Heart left ventricle (tissue), 16 donors: ENCODE data around the gene FREY1. TPM values are rescaled to one million over a fixed set of nuclear protein-coding genes. Genes with fewer than 3 reads are reported as not detected.

Experiments used
- ATAC-seq, 4 donors: fragments of 200-7000 bp; cut with Tn5 transposase; one replicate each; pipeline ENCODE4 v1.9.1; 2020 to 2022; ENCODE audit warnings: moderate library complexity in 4 of 4, mild to moderate bottlenecking in 3 of 4, moderate number of reproducible peaks in 1 of 4
- DNase-seq, 5 donors: peaks; one replicate each; pipeline ENCODE4 v3.0.0-alpha.2; 2020
- H3K27ac ChIP-seq, 12 donors: fragments of 200-600 bp; sonication (generic) in 4 of 12; one replicate each; pipeline versions ENCODE4 v1.5.0 to v1.8.0; 2016 to 2022; ENCODE audit warnings: mild to moderate bottlenecking in 2 of 12
- H3K27me3 ChIP-seq, 9 donors: fragments of 200-600 bp; sonication (generic) in 2 of 9; one replicate each; pipeline versions ENCODE4 v1.5.1 to v1.8.0; 2016 to 2022; ENCODE audit warnings: mild to moderate bottlenecking in 3 of 9
- H3K36me3 ChIP-seq, 9 donors: fragments of 200-600 bp; sonication (generic) in 2 of 9; one replicate each; pipeline versions ENCODE4 v1.5.0 to v1.8.0; 2018 to 2022; ENCODE audit warnings: mild to moderate bottlenecking in 2 of 9
- H3K4me1 ChIP-seq, 12 donors: fragments of 200-600 bp; sonication (generic) in 4 of 12; one replicate each; pipeline versions ENCODE4 v1.5.0 to v1.8.0; 2016 to 2022; ENCODE audit warnings: mild to moderate bottlenecking in 3 of 12
- H3K4me3 ChIP-seq, 12 donors: fragments of 200-600 bp; sonication (generic) in 4 of 12; one replicate each; pipeline versions ENCODE4 v1.5.0 to v1.8.0; 2017 to 2022; ENCODE audit warnings: mild to moderate bottlenecking in 9 of 12, moderate library complexity in 4 of 12
- H3K9me3 ChIP-seq, 12 donors: fragments of 200-600 bp; sonication (generic) in 4 of 12; one replicate each; pipeline versions ENCODE4 v1.5.0 to v1.8.0; 2016 to 2022; ENCODE audit warnings: mild to moderate bottlenecking in 1 of 12
- POLR2A ChIP-seq, 2 donors: fragments of 450-650 bp; IDR thresholded peaks; one replicate each; pipeline ENCODE4 v1.6.1; 2017; ENCODE audit warnings: antibody characterized with exemption in 2 of 2, mild to moderate bottlenecking in 2 of 2, moderate library complexity in 2 of 2
- WGBS, 4 donors: extraction: QIAGEN DNeasy Blood & Tissue Kit in 2 of 4; methylation state at CpG; one replicate each; pipeline versions ENCODE4 v1.1.5 to v1.1.7; 2013 to 2018; 5-methylcytosine and 5-hydroxymethylcytosine counted together
- intact Hi-C, 10 donors: fragments of 100-400 bp; cut with DNase I; formaldehyde crosslinking; loops; one replicate each; pipeline versions ENCODE4 v1.11.1 to v1.14.2; 2022
- polyA plus RNA-seq, 2 donors: library from polyadenylated mRNA; stranded (reverse); fragments of 200-250 nt; gene quantifications; one replicate each; pipeline ENCODE4 v1.2.3, GENCODE V29; 2013
- total RNA-seq, 9 donors: library from RNA; depleted of rRNA in 2 of 9; stranded (reverse); fragments of >200 nt in 2 of 9; fragmentation: NEBNext Ultra II Directional in 3 of 9; extraction: Animal tissue kit (Norgen Biotek cat#: 25700) in 3 of 9; gene quantifications; one replicate each; pipeline versions ENCODE4 v1.1.0 to v1.2.4, GENCODE V29; 2016 to 2023
- TF ChIP-seq, protein P1 (sequence below), 12 donors: fragments of 200-600 bp; sonication (generic) in 4 of 12; IDR thresholded peaks; one replicate each; pipeline versions ENCODE4 v1.5.0 to v1.8.0; 2018 to 2022; ENCODE audit warnings: antibody characterized with exemption in 12 of 12, mild to moderate bottlenecking in 5 of 12
- donor health status: ischemic (EF 13 %, LVEDD 7.1; RV severe dilation, severe dysfunction).
- donor health status: healthy with polysubstance abuse.
- donor health status: DM: no; HTN: yes; CAD: no.
- donor health status: DM: no; HTN: no; CAD: no.
- donor health status: ischemic (EF 25% LVEDD 6.9; RV normal size, moderate dysfunction).
- donor health status: ischemic (EF 25% LVEDD 5.7; RV mildly dilated, moderate dysfunction).
- donor health status: healthy.
- donor health status: DM: yes; HTN: yes; CAD: no.
- donor health status: ischemic (EF 35%, LVEDD 5.7; RV mildly dilated, moderate dysfunction).
- donor health status: nonischemic (EF 11% LVEDD 7.7; RV severe dilation, severe dysfunction).
- donor health status: DM: yes; HTN: yes; CAD: no.
- donor health status: PGD.
- donor health status: ischemic (EF 29% LVEDD 5.4; RV normal size, mild dysfunction).
- donor health status: nonischemic (EF 23%, LVEDD 6.1; RV moderate dilation, normal function).

Gene FREY1
- total and polyA plus RNA-seq, 11 donors = 0.37 to 1.00 (median 0.45) TPM; not detected in 5

DNA sequence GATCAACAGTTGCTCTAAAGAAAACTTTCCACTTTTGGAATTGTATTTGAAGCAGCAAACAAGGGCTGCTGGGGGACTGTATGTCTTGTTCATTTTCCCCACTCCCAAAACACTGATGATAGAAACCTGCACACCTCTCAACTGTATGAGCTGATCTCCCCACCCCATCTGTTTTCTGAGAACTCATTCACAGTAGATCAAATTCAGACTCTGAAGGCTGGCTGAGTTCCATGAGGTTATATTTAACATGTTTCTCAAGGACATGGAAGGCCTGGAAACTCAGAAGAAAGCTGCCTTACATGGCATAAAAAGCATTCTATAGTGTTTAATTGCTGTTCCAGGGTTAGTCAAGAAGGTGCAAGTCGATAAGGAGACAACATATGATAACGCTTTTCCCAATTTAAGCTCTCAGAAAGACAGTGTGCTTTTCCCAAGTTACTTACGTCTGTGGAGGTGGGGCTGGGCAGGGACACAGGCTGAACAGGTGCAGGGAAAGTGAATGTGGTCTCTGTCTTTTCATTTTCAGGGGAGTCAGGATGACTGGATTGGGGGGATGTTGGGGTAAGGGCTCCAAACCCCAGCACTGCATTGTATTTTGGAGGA lies 38.4 kb upstream of the FREY1 start:
- H3K27me3 ChIP-seq = no peaks in the 10 kb centered on the region
- peak in 3 of 4 donors; percentile 22 to 40 (median 32) for ATAC-seq
- no peak overlapping the region for H3K4me3 ChIP-seq
- WGBS, 4 donors = 59 to 74% (median 64%) methylated on average over 3 of the region's 3 CpGs
- peaks cover 0 to 11% (median 0%) of the 10 kb centered on the region in 12 donors for H3K4me1 ChIP-seq
- H3K9me3 ChIP-seq = no peaks in the 10 kb centered on the region
- H3K36me3 ChIP-seq = peaks cover 0 to 100% (median 97%) of the 10 kb centered on the region in 9 donors
- TF ChIP-seq, protein P1, sequence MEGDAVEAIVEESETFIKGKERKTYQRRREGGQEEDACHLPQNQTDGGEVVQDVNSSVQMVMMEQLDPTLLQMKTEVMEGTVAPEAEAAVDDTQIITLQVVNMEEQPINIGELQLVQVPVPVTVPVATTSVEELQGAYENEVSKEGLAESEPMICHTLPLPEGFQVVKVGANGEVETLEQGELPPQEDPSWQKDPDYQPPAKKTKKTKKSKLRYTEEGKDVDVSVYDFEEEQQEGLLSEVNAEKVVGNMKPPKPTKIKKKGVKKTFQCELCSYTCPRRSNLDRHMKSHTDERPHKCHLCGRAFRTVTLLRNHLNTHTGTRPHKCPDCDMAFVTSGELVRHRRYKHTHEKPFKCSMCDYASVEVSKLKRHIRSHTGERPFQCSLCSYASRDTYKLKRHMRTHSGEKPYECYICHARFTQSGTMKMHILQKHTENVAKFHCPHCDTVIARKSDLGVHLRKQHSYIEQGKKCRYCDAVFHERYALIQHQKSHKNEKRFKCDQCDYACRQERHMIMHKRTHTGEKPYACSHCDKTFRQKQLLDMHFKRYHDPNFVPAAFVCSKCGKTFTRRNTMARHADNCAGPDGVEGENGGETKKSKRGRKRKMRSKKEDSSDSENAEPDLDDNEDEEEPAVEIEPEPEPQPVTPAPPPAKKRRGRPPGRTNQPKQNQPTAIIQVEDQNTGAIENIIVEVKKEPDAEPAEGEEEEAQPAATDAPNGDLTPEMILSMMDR (IDR thresholded peaks at IDR 0.05) = no peak
- no peak for TF ChIP-seq POLR2A (IDR thresholded peaks at IDR 0.05)
- intact Hi-C loops = no loop called here
- DNase-seq = no peak
- H3K27ac ChIP-seq = peak overlapping the region in 4 of 12 donors; percentile 9 to 52 (median 24)

DNA sequence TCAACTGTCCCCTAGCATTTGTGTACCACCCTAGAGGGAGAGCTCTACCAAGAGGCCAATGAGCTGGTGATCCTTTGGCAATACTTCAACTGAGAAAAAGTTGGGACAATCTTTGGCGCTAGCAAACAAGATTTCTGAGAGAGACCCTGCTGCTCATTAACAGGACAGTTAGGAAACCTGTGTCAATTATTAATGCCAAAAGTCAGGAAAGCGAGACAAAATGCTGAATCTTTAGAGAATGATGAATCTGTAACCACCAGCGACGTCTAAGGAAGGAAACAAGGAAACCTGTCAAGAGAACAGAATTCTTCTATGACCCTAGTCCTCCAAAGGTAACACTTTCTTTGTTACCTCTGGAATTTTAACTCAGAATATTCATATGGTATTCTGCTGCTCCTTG lies 35.3 kb upstream of the FREY1 start:
- no peak for ATAC-seq
- DNase-seq = no peak
- TF ChIP-seq POLR2A (IDR thresholded peaks at IDR 0.05) = no peak
- TF ChIP-seq, protein P1 (IDR thresholded peaks at IDR 0.05) = no peak
- H3K4me1 ChIP-seq = peaks cover 0 to 11% (median 0%) of the 10 kb centered on the region in 12 donors
- H3K36me3 ChIP-seq = peaks cover 0 to 91% (median 83%) of the 10 kb centered on the region in 9 donors
- WGBS, 4 donors = 93 to 95% (median 94%) methylated on average over 4 of the region's 4 CpGs
- no peak overlapping the region for H3K27ac ChIP-seq
- intact Hi-C loops = no loop called here
- H3K4me3 ChIP-seq = no peak overlapping the region
- no peaks in the 10 kb centered on the region for H3K27me3 ChIP-seq
- no peaks in the 10 kb centered on the region for H3K9me3 ChIP-seq

DNA sequence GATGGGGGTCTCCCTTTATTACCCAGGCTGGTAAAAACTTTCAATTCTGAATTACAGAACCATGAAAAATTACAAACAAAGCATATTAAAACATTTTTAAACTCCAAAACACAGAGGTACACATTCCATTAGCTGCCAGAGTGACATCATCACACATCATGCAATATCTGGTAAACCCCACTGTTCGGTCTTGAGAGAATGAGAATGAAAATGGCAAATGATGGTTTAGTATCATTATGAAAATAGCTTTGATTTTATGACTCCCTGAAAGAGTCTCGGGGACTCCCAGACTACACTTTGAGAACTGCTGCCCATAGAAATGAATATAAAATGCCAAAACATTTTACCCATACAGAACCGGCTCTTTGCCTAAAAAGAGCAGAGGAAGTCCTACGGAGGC lies 34.2 kb upstream of the FREY1 start:
- TF ChIP-seq, protein P1 (IDR thresholded peaks at IDR 0.05) = no peak
- no peak for TF ChIP-seq POLR2A (IDR thresholded peaks at IDR 0.05)
- Histone ChIP-seq H3K27ac (no peak overlapping the region), H3K27me3 (no peaks in the 10 kb centered on the region), H3K4me1 (peaks cover 0 to 11% (median 0%) of the 10 kb centered on the region in 12 donors), H3K36me3 (peaks cover 0 to 91% (median 83%) of the 10 kb centered on the region in 9 donors), H3K9me3 (no peaks in the 10 kb centered on the region), H3K4me3 (no peak overlapping the region)
- 92 to 98% (median 97%) methylated on average over 4 of the region's 4 CpGs for WGBS, 4 donors
- intact Hi-C loops = no loop called here
- DNase-seq (no peak), ATAC-seq (no peak)

DNA sequence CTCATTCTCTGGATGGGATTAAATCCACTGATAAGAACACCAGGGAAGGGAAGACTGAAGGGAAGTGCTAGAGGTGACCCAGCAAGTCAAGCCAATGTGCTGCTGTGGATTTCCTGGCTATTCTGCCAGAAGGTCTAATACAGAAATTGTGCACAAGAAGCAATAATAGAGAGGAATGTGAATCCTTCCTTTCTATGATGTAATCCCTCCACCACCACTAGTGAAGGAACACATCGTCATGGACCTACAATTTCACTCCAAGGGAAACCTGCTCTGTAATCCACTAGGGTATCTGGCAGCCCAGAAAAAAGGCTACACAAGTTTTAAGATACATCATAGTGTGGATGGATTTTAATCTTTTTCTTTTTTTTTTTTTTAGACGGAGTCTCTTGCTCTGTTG lies 32.8 kb upstream of the FREY1 start:
- no peak for ATAC-seq
- Histone ChIP-seq H3K27ac (no peak overlapping the region), H3K27me3 (no peaks in the 10 kb centered on the region), H3K4me3 (no peak overlapping the region), H3K36me3 (peaks cover 0 to 91% (median 83%) of the 10 kb centered on the region in 9 donors), H3K4me1 (no peaks in the 10 kb centered on the region), H3K9me3 (no peaks in the 10 kb centered on the region)
- no peak for TF ChIP-seq POLR2A (IDR thresholded peaks at IDR 0.05)
- TF ChIP-seq, protein P1 (IDR thresholded peaks at IDR 0.05) = no peak
- intact Hi-C loops = no loop called here
- 73 to 83% (median 75%) methylated on average over 2 of the region's 2 CpGs for WGBS, 4 donors
- DNase-seq = no peak
